Endothelial cell of umbilical vein (primary cell): ENCODE results near the gene DUSP5. TPM values are rescaled to one million over a fixed set of nuclear protein-coding genes. Genes with fewer than 3 reads are reported as not detected.

Experiments
- BruUV-seq: library from RNA; stranded (reverse); fragments of 400-500 nt; replicated peaks from 2 replicates; lab custom pipeline; 2021; lab: Mats Ljungman, UMichigan
- CTCF ChIA-PET: fragments of 300-600, 350-600 bp; sonication (Branson Sonifier 250); formaldehyde crosslinking; loops from one replicate; lab custom pipeline; 2021; ENCODE audit warnings: antibody characterized with exemption, inconsistent platforms; lab: Charles Lee
- POLR2A ChIA-PET: fragments of 300-600, 350-600 bp; sonication (Branson Sonifier 250); formaldehyde crosslinking; loops from one replicate; lab custom pipeline; 2021; ENCODE audit warnings: antibody characterized with exemption, inconsistent platforms; lab: Charles Lee
- DNase-seq: peaks from one replicate; pipeline ENCODE4 v3.0.0-alpha.2; 2011; ENCODE audit warnings: low read depth, low spot score
- FAIRE-seq: peaks from 2 replicates; lab custom pipeline; 2011; peaks lifted over from hg19 to GRCh38; lab: Jason Lieb, UNC
- H2AFZ ChIP-seq: 2 replicates; pipeline ENCODE4 v1.6.0; 2012; ENCODE audit warnings: low read depth, low read length, control low read depth, inconsistent platforms
- H3K27ac ChIP-seq: 2 replicates; pipeline ENCODE4 v1.5.1; 2011; ENCODE audit warnings: low read depth, mild to moderate bottlenecking, control low read depth, low read length, moderate library complexity; ENCODE audit not compliant: insufficient read depth
- H3K27me3 ChIP-seq, 2 experiments: 2 replicates each; pipeline versions ENCODE4 v1.6.0 to v1.6.1; 2011; ENCODE audit warnings: low read length in 2 of 2, mixed read lengths in 1 of 2; ENCODE audit not compliant: control insufficient read depth in 2 of 2, insufficient read depth in 2 of 2
- H3K36me3 ChIP-seq, 2 experiments: 2 replicates in 1 of 2; 3 replicates in 1 of 2; pipeline ENCODE4 v1.5.1; 2011; ENCODE audit warnings: low read length in 2 of 2, mild to moderate bottlenecking in 1 of 2, moderate library complexity in 1 of 2; ENCODE audit not compliant: control insufficient read depth in 2 of 2, insufficient read depth in 2 of 2; ENCODE audit errors: extremely low read depth in 1 of 2
- H3K4me1 ChIP-seq: 3 replicates; pipeline ENCODE4 v1.5.1; 2011; ENCODE audit warnings: mild to moderate bottlenecking, low read length; ENCODE audit not compliant: control insufficient read depth, insufficient read depth; ENCODE audit errors: extremely low read depth
- H3K4me2 ChIP-seq: 2 replicates; pipeline ENCODE4 v1.6.1; 2011; ENCODE audit warnings: low read length, control low read depth, mixed read lengths; ENCODE audit not compliant: insufficient read depth
- H3K4me3 ChIP-seq, 3 experiments: fragments of 200-600 bp in 1 of 3; sonication (generic), shearing (Covaris generic) in 1 of 3; replicated peaks in 1 of 3; 2 replicates each; pipeline ENCODE4 v1.5.1; 2011 to 2016; ENCODE audit warnings: control low read depth in 3 of 3, low read length in 3 of 3, mild to moderate bottlenecking in 2 of 3, inconsistent platforms in 1 of 3, low read depth in 1 of 3, moderate library complexity in 1 of 3; ENCODE audit not compliant: insufficient read depth in 1 of 3
- H3K79me2 ChIP-seq: 2 replicates; pipeline ENCODE4 v1.6.0; 2012; ENCODE audit warnings: low read length, inconsistent platforms; ENCODE audit not compliant: control insufficient read depth, insufficient read depth
- H3K9ac ChIP-seq: replicated peaks from 2 replicates; pipeline ENCODE3; 2011; ENCODE audit warnings: low read length, control low read depth; ENCODE audit not compliant: insufficient read depth; ENCODE audit errors: extremely low read depth
- H3K9me1 ChIP-seq: replicated peaks from 3 replicates; pipeline ENCODE4 v1.6.0; 2011; ENCODE audit warnings: mild to moderate bottlenecking, low read length; ENCODE audit not compliant: control insufficient read depth, insufficient read depth; ENCODE audit errors: extremely low read depth
- H3K9me3 ChIP-seq: replicated peaks from 2 replicates; pipeline ENCODE4 v1.5.1; 2012; ENCODE audit warnings: low read length, inconsistent platforms; ENCODE audit not compliant: control insufficient read depth, insufficient read depth
- H4K20me1 ChIP-seq: replicated peaks from 2 replicates; pipeline ENCODE3; 2011; ENCODE audit warnings: mild to moderate bottlenecking, low read length; ENCODE audit not compliant: control insufficient read depth, insufficient read depth; ENCODE audit errors: extremely low read depth
- EZH2 ChIP-seq: IDR thresholded peaks from 2 replicates; pipeline ENCODE4 v1.6.1; 2012; ENCODE audit warnings: borderline replicate concordance, low read depth, mild to moderate bottlenecking, moderate library complexity, low read length, inconsistent platforms; ENCODE audit not compliant: severe bottlenecking
- FOS ChIP-seq: IDR thresholded peaks from 2 replicates; pipeline ENCODE4 v1.6.1; 2011; ENCODE audit warnings: mild to moderate bottlenecking, low read length, moderate library complexity, borderline replicate concordance; ENCODE audit not compliant: insufficient read depth
- GATA2 ChIP-seq: IDR thresholded peaks from 2 replicates; pipeline ENCODE4 v1.7.0; 2011; ENCODE audit warnings: low read depth, mild to moderate bottlenecking, moderate library complexity, mixed read lengths, low read length; ENCODE audit not compliant: insufficient read length, insufficient read depth
- MYC ChIP-seq: IDR thresholded peaks from one replicate; pipeline ENCODE4 v1.6.1; 2011; ENCODE audit warnings: mild to moderate bottlenecking, low read depth, low read length
- POLR2A ChIP-seq: IDR thresholded peaks from 2 replicates; pipeline ENCODE4 v1.6.1; 2012; ENCODE audit warnings: low read depth, mild to moderate bottlenecking, control low read depth, low read length
- POLR2AphosphoS5 ChIP-seq: IDR thresholded peaks from 2 replicates; pipeline ENCODE4 v1.6.1; 2012; ENCODE audit warnings: low read depth, mild to moderate bottlenecking, control low read depth, low read length, moderate library complexity; ENCODE audit not compliant: insufficient read depth
- dilution Hi-C: fragments of 300-500 bp; cut with MboI; formaldehyde crosslinking; loops from one replicate; pipeline ENCODE4 v1.15.0; 2019; ENCODE audit warnings: low sequenced_read_pairs; ENCODE audit not compliant: extremely low pct_ligation_motif_present
- intact Hi-C: fragments of 100-400 bp; cut with micrococcal nuclease; formaldehyde crosslinking; loops from one replicate; pipeline ENCODE4 v1.10.0; 2022
- polyA plus RNA-seq, 4 experiments: library from polyadenylated mRNA; depleted of rRNA in 3 of 4; stranded (reverse) in 3 of 4; unstranded in 1 of 4; fragments of >200 nt; gene quantifications; 2 replicates each; pipeline versions ENCODE4 v1.2.1 to v1.2.3, GENCODE V29; 2011 to 2012; ENCODE audit warnings: missing spikeins in 1 of 4
- total RNA-seq: library from RNA; stranded (reverse); gene quantifications from 2 replicates; pipeline ENCODE4 v1.2.3, GENCODE V29; 2021
- TF ChIP-seq, protein P1 (sequence below): IDR thresholded peaks from 2 replicates; pipeline ENCODE4 v1.6.1; 2011; ENCODE audit not compliant: insufficient read depth, insufficient read length
- TF ChIP-seq, protein P2 (sequence below), 2 donors: IDR thresholded peaks; 1 replicate in 1 of 2; 2 replicates in 1 of 2; pipeline ENCODE4 v1.5.1; 2011; ENCODE audit warnings: low read length in 2 of 2, mild to moderate bottlenecking in 2 of 2, moderate library complexity in 2 of 2, control low read depth in 1 of 2, inconsistent platforms in 1 of 2, low read depth in 1 of 2; ENCODE audit not compliant: insufficient read depth in 1 of 2; ENCODE audit errors: extremely low read depth in 1 of 2

Gene DUSP5
- total and polyA plus RNA-seq, 2 donors (not counting 3 experiments of a cell fraction or from before 2014, with no cell fraction given): 12.2 to 25.2 TPM

DNA sequence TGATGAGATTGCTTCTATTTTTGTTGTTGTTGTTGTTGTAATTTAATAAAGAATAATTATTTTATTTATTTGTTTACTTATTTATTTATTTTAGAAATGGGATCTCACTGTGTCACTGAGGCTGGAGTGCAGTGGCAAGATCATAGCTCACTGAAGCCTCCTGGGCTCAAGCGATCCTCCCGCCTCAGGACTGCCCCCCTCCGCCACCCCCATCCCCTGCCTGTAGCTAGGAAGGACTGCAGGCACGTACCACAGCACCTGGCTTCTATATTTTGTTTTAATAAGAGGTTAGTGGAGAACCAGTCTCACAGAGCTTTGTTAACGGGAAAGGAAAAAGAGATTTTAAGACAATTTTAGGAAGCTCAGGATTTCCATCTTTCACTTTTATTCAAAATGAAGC is 50.3 kb downstream of the DUSP5 start:
- no peaks in the 10 kb centered on the region for H3K9me1 ChIP-seq
- peaks cover 2 to 4% of the 10 kb centered on the region in 2 experiments for H3K27me3 ChIP-seq
- intact Hi-C loops (no loop called here), dilution Hi-C loops (no loop called here)
- no peaks in the 10 kb centered on the region for H3K79me2 ChIP-seq
- no peaks in the 10 kb centered on the region for H3K9me3 ChIP-seq
- no peak overlapping the region for H3K27ac ChIP-seq
- no peak overlapping the region for H2AFZ ChIP-seq
- no TSS peak for BruUV-seq
- no peaks in the 10 kb centered on the region for H3K36me3 ChIP-seq
- no peaks in the 10 kb centered on the region for H4K20me1 ChIP-seq
- no peak overlapping the region for H3K4me2 ChIP-seq
- H3K4me1 ChIP-seq: peaks cover 11% of the 10 kb centered on the region
- FAIRE-seq: no peak
- H3K9ac ChIP-seq: no peak overlapping the region
- no peak for DNase-seq
- no peak for TF ChIP-seq POLR2AphosphoS5
- no peak for TF ChIP-seq GATA2
- TF ChIP-seq, protein P1, sequence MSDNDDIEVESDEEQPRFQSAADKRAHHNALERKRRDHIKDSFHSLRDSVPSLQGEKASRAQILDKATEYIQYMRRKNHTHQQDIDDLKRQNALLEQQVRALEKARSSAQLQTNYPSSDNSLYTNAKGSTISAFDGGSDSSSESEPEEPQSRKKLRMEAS: no peak
- no peak for TF ChIP-seq MYC
- CTCF ChIA-PET: interaction anchor here (0.6 to 4.3 kb wide), 8 partner anchors 11 to 243 kb away, joined by 3 to 29 read pairs (median 10); partner anchors contain the start of gene SMNDC1
- no peak overlapping the region for H3K4me3 ChIP-seq
- POLR2A ChIA-PET: no interaction called here

DNA sequence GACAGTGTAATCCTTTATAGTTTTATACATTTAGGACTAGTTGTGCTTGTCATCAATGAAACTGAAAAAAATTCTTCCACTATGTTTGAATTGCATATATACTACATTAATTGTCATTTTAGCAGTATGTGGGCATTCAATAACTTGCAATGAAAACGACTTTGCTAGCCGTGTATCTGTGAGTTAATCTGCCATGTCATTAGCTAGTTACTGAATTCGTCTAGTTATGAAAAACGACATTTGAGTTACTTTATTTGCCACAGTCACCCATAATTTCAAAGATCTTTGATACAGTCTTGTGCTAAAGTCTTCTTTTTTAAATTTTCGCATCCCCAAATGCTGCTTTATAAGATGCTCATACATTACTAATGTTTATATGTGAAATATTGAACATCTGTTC is 51.5 kb downstream of the DUSP5 start:
- DNase-seq: no peak
- POLR2A ChIA-PET: no interaction called here
- H4K20me1 ChIP-seq: no peaks in the 10 kb centered on the region
- no peak overlapping the region for H3K27ac ChIP-seq
- CTCF ChIA-PET: interaction anchor here (0.7 to 4.3 kb wide), 9 partner anchors 10 to 244 kb away, joined by 3 to 29 read pairs (median 8); partner anchors contain the start of gene SMNDC1
- H3K4me1 ChIP-seq: no peaks in the 10 kb centered on the region
- no peak overlapping the region for H3K9ac ChIP-seq
- intact Hi-C loops: no loop called here
- no peak for FAIRE-seq
- TF ChIP-seq GATA2 (no peak), POLR2A (no peak), MYC (no peak), POLR2AphosphoS5 (no peak), EZH2 (no peak), FOS (no peak)
- TF ChIP-seq, protein P1: no peak
- TF ChIP-seq, protein P2, sequence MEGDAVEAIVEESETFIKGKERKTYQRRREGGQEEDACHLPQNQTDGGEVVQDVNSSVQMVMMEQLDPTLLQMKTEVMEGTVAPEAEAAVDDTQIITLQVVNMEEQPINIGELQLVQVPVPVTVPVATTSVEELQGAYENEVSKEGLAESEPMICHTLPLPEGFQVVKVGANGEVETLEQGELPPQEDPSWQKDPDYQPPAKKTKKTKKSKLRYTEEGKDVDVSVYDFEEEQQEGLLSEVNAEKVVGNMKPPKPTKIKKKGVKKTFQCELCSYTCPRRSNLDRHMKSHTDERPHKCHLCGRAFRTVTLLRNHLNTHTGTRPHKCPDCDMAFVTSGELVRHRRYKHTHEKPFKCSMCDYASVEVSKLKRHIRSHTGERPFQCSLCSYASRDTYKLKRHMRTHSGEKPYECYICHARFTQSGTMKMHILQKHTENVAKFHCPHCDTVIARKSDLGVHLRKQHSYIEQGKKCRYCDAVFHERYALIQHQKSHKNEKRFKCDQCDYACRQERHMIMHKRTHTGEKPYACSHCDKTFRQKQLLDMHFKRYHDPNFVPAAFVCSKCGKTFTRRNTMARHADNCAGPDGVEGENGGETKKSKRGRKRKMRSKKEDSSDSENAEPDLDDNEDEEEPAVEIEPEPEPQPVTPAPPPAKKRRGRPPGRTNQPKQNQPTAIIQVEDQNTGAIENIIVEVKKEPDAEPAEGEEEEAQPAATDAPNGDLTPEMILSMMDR (IDR thresholded peaks at IDR 0.05; ENCODE audit: extremely low read depth in 1 of 2, insufficient read depth in 1 of 2, low read depth in 1 of 2, low read length in 2 of 2): no peak
- H3K36me3 ChIP-seq: no peaks in the 10 kb centered on the region
- H3K9me3 ChIP-seq: no peaks in the 10 kb centered on the region
- H3K27me3 ChIP-seq: peaks cover 2 to 4% of the 10 kb centered on the region in 2 experiments
- no peak overlapping the region for H2AFZ ChIP-seq
- dilution Hi-C loops: no loop called here
- no peak overlapping the region for H3K4me3 ChIP-seq
- no peaks in the 10 kb centered on the region for H3K79me2 ChIP-seq
- BruUV-seq: no TSS peak
- H3K9me1 ChIP-seq: no peaks in the 10 kb centered on the region
- H3K4me2 ChIP-seq: no peak overlapping the region
